ENCODE data around the gene C1orf105. TPM values are rescaled to one million over a fixed set of nuclear protein-coding genes. Genes with fewer than 3 reads are reported as not detected.

Gene C1orf105
- total RNA-seq, 4 donors from 2014 or later: 0.61 to 0.67 TPM; not detected in 2

DNA sequence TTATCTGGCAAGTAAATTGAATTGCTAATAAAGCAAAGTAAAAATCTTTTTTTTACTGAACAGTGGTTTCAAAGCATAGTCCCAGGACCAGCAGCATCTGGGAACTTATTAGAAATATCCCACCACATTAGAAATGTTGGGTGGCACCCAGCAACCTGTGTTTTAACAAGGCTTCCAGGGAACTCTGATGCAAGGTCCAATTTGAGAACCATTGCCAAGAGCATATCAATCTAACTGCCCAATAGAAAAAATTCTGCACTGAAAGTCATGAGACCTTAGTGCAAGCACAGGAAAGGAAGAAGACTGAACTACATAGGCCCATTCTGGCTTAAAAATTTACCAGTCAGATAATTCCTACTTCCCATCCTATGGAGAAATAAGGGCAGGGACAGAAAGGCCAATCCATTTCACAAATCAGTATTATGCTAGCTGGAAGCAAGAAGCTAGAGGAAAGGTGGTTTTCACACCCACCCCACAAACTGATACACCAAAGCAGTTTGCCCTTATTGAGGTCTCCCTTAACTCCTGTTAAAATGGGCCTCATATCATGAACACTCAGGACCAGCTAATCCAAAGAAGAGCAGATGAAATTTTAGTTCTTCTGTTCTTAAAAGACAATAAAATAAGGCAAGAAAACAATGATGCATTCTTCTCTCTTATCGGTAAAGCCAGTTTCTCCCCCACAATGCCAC is 17.5 kb upstream of the C1orf105 start:
- Histone ChIP-seq H3K27me3 (no peaks in the 10 kb centered on the region), H3K9me3 (no peaks in the 10 kb centered on the region), H3K4me3 (no peak overlapping the region), H3K27ac (no peak overlapping the region), H3K36me3 (no peaks in the 10 kb centered on the region), H3K4me1 (peaks cover 4 to 12% of the 10 kb centered on the region in 2 donors)
- in situ Hi-C loops (cut with MboI; ENCODE audit: low sequenced_read_pairs in 4 of 4): loop anchor here in 2 of 4 donors (25.0 kb wide), 1 partner anchor 391 kb away; no protein-coding TSS in a partner anchor
- no peak for ATAC-seq
- no peak for TF ChIP-seq POLR2A (IDR thresholded peaks at IDR 0.05)
- TF ChIP-seq, protein P1, sequence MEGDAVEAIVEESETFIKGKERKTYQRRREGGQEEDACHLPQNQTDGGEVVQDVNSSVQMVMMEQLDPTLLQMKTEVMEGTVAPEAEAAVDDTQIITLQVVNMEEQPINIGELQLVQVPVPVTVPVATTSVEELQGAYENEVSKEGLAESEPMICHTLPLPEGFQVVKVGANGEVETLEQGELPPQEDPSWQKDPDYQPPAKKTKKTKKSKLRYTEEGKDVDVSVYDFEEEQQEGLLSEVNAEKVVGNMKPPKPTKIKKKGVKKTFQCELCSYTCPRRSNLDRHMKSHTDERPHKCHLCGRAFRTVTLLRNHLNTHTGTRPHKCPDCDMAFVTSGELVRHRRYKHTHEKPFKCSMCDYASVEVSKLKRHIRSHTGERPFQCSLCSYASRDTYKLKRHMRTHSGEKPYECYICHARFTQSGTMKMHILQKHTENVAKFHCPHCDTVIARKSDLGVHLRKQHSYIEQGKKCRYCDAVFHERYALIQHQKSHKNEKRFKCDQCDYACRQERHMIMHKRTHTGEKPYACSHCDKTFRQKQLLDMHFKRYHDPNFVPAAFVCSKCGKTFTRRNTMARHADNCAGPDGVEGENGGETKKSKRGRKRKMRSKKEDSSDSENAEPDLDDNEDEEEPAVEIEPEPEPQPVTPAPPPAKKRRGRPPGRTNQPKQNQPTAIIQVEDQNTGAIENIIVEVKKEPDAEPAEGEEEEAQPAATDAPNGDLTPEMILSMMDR (IDR thresholded peaks at IDR 0.05 in 4 of 5, conservative IDR thresholded peaks at IDR 0.05 in 1 of 5): no peak
- intact Hi-C loops (cut with DNase I; ENCODE audit: low total_unique reads): loop anchor here (10.0 kb wide), 1 partner anchor 398 kb away; no protein-coding TSS in a partner anchor
- DNase-seq: no peak

DNA sequence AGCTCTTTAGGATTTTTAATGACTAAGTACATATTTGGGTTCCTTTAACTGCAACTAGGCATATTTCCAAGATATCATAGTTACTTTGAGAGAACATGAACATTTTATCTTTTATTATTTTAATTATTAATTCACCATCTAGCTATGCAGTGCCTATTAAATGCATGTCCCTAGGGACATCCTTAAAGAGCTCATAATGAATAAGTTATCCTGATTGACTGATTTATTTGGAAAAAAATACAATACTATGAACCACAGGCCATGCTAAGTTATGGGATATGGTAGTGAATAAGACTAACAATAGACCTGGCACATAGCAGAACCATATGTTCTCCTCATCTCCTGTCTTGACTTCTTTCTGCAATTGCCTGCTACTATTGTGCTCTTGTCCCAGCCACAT is 16.4 kb upstream of the C1orf105 start:
- H3K4me1 ChIP-seq: peaks cover 1 to 4% of the 10 kb centered on the region in 2 donors
- in situ Hi-C loops (cut with MboI; ENCODE audit: low sequenced_read_pairs in 4 of 4): loop anchor here in 2 of 4 donors (25.0 kb wide), 1 partner anchor 392 kb away; no protein-coding TSS in a partner anchor
- no peaks in the 10 kb centered on the region for H3K36me3 ChIP-seq
- ATAC-seq: no peak
- TF ChIP-seq POLR2A (IDR thresholded peaks at IDR 0.05): no peak
- TF ChIP-seq, protein P1 (IDR thresholded peaks at IDR 0.05 in 4 of 5, conservative IDR thresholded peaks at IDR 0.05 in 1 of 5): no peak
- H3K27ac ChIP-seq: no peak overlapping the region
- intact Hi-C loops (cut with DNase I; ENCODE audit: low total_unique reads): loop anchor here (10.0 kb wide), 1 partner anchor 399 kb away; no protein-coding TSS in a partner anchor
- no peaks in the 10 kb centered on the region for H3K27me3 ChIP-seq
- H3K4me3 ChIP-seq: no peak overlapping the region
- no peak for DNase-seq
- H3K9me3 ChIP-seq: no peaks in the 10 kb centered on the region

DNA sequence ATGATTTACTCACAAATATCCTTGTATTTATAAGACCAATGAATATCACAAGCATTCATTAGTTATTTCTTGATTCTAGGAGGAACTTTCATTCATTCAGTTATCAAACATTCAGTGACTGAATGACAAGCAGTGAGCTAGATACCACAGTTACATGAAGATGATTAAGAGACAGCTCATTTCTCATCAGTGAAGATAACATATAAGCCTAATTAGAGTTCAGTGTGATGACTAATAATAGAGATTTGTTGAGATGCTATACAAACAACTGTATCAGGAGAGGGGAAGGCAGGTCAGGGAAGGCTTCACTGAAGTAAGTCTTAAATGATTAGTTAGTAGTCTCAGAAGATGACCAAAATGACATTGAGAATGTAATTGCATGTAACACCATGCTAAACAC is 14.6 kb upstream of the C1orf105 start:
- ATAC-seq (no peak), DNase-seq (no peak)
- TF ChIP-seq POLR2A (IDR thresholded peaks at IDR 0.05): no peak
- Histone ChIP-seq H3K4me3 (no peak overlapping the region), H3K36me3 (no peaks in the 10 kb centered on the region), H3K27ac (no peak overlapping the region), H3K9me3 (no peaks in the 10 kb centered on the region), H3K27me3 (no peaks in the 10 kb centered on the region), H3K4me1 (no peaks in the 10 kb centered on the region)
- in situ Hi-C loops (cut with MboI; ENCODE audit: low sequenced_read_pairs in 4 of 4): loop anchor here in 2 of 4 donors (25.0 kb wide), 1 partner anchor 394 kb away; no protein-coding TSS in a partner anchor
- intact Hi-C loops (cut with DNase I; ENCODE audit: low total_unique reads): loop anchor here (10.0 kb wide), 1 partner anchor 401 kb away; no protein-coding TSS in a partner anchor

DNA sequence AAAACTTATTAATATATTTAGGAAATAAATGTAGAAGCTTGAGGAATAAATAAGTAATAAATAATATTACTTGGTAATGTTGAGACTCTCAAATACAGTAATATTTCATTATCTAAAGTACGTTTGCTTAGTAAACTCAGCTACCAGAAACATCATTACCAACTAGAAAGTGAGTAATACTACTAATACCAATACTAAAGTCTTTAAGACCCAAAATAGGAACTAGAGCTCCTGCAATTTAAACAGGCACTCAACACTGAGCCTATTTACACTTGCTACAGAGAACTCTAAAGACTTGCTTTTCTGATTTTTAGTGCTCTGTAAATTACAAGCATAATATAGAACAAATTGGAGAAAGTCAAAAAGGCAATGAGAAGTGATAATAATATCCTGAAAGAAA is 13.5 kb upstream of the C1orf105 start:
- Histone ChIP-seq H3K4me3 (no peak overlapping the region), H3K9me3 (no peaks in the 10 kb centered on the region), H3K27me3 (no peaks in the 10 kb centered on the region), H3K27ac (no peak overlapping the region), H3K4me1 (no peaks in the 10 kb centered on the region), H3K36me3 (no peaks in the 10 kb centered on the region)
- no peak for ATAC-seq
- intact Hi-C loops (cut with DNase I; ENCODE audit: low total_unique reads): loop anchor here (10.0 kb wide), 1 partner anchor 402 kb away; no protein-coding TSS in a partner anchor
- in situ Hi-C loops (cut with MboI; ENCODE audit: low sequenced_read_pairs in 4 of 4): loop anchor here in 2 of 4 donors (25.0 kb wide), 1 partner anchor 395 kb away; no protein-coding TSS in a partner anchor
- no peak for DNase-seq
- no peak for TF ChIP-seq POLR2A (IDR thresholded peaks at IDR 0.05)
- TF ChIP-seq, protein P1 (IDR thresholded peaks at IDR 0.05 in 4 of 5, conservative IDR thresholded peaks at IDR 0.05 in 1 of 5): no peak

DNA sequence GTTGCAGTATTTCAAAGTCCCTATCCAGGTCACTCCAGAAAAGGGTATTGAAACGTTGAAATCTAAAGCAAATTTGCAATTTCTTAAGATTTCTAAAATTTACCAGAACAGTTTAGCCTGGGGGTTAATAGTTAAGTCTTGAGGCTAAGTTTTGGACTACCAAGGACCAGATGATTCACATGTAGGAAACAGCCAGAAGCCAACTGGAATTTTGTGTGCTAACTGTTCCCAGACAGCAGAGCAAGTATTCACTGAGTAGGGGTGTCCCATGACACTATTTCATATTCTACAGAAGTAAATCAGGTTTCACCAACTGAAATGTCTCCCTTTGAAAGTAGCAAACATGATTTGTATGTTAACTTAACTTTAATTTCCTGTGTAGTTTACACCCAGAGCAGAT is 11.5 kb upstream of the C1orf105 start:
- Histone ChIP-seq H3K4me1 (no peaks in the 10 kb centered on the region), H3K27ac (no peak overlapping the region), H3K9me3 (no peaks in the 10 kb centered on the region), H3K4me3 (no peak overlapping the region), H3K27me3 (no peaks in the 10 kb centered on the region), H3K36me3 (no peaks in the 10 kb centered on the region)
- DNase-seq (no peak), ATAC-seq (no peak)
- in situ Hi-C loops (cut with MboI; ENCODE audit: low sequenced_read_pairs in 4 of 4): loop anchor here in 2 of 4 donors (25.0 kb wide), 1 partner anchor 397 kb away; no protein-coding TSS in a partner anchor
- no peak for TF ChIP-seq POLR2A (IDR thresholded peaks at IDR 0.05)
- TF ChIP-seq, protein P1 (IDR thresholded peaks at IDR 0.05 in 4 of 5, conservative IDR thresholded peaks at IDR 0.05 in 1 of 5): no peak
- intact Hi-C loops (cut with DNase I; ENCODE audit: low total_unique reads): loop anchor here (10.0 kb wide), 1 partner anchor 404 kb away; no protein-coding TSS in a partner anchor

Measured in gastrocnemius medialis (tissue), 4 donors.